Esophagus squamous epithelium (tissue), 5 donors: ENCODE data around the gene NRDE2. TPM values are rescaled to one million over a fixed set of nuclear protein-coding genes. Genes with fewer than 3 reads are reported as not detected.

Experiments
- DNase-seq: peaks from one replicate; lab custom pipeline; 2025; lab: John Stamatoyannopoulos, UW
- H3K27ac ChIP-seq, 4 donors: fragments of 200-600 bp; sonication (generic); one replicate each; pipeline ENCODE4 v1.5.1; 2016 to 2019; ENCODE audit warnings: mild to moderate bottlenecking in 1 of 4
- H3K27me3 ChIP-seq, 4 donors: fragments of 200-600 bp; sonication (generic); 1 replicate in 3 of 4; 2 replicates in 1 of 4; pipeline versions ENCODE4 v1.5.1 to v1.6.0; 2017 to 2021; ENCODE audit warnings: antibody characterized with exemption in 1 of 4
- H3K36me3 ChIP-seq, 3 donors: fragments of 200-600 bp; sonication (generic); one replicate each; pipeline ENCODE4 v1.5.1; 2016 to 2019
- H3K4me1 ChIP-seq, 3 donors: fragments of 200-600 bp; sonication (generic); one replicate each; pipeline ENCODE4 v1.5.1; 2017 to 2019
- H3K4me3 ChIP-seq, 4 donors: fragments of 200-600 bp; sonication (generic); 1 replicate in 3 of 4; 2 replicates in 1 of 4; pipeline ENCODE4 v1.5.1; 2016 to 2019; ENCODE audit warnings: mild to moderate bottlenecking in 2 of 4, moderate library complexity in 1 of 4
- H3K9me3 ChIP-seq, 3 donors: fragments of 200-600 bp; sonication (generic); one replicate each; pipeline ENCODE4 v1.5.1; 2016 to 2019
- CTCF ChIP-seq, 6 experiments: fragments of 450-650 bp in 4 of 6; fragments of 200-600 bp in 2 of 6; sonication (generic) in 2 of 6; IDR thresholded peaks; one replicate each; pipeline ENCODE4 v1.5.1; 2016 to 2019; ENCODE audit warnings: antibody characterized with exemption in 6 of 6, mild to moderate bottlenecking in 4 of 6, moderate library complexity in 4 of 6
- POLR2A ChIP-seq, 4 donors: fragments of 450-650 bp; IDR thresholded peaks; one replicate each; pipeline ENCODE4 v1.6.1; 2017; ENCODE audit warnings: antibody characterized with exemption in 4 of 4, mild to moderate bottlenecking in 4 of 4, moderate library complexity in 3 of 4
- WGBS, 2 donors: methylation state at CpG; one replicate each; pipeline ENCODE4 v1.1.5; 2018; 5-methylcytosine and 5-hydroxymethylcytosine counted together
- intact Hi-C: fragments of 100-400 bp; cut with DNase I; formaldehyde crosslinking; loops from one replicate; pipeline ENCODE4 v1.15.0; 2022
- total RNA-seq, 4 donors: library from RNA; depleted of rRNA; stranded (reverse); fragments of >200 nt; gene quantifications; one replicate each; pipeline ENCODE4 v1.1.0, GENCODE V29; 2016
- donor health status: DM: yes; HTN: yes; CAD: no.

NRDE2 gene
- total RNA-seq, 4 donors from 2014 or later, result 9.6 to 13.4 (median 10.3) TPM

GRCh38 chr14:90277581-90278198, 54.1 kb downstream of the NRDE2 start:
- DNase-seq, result no peak
- peaks cover 9 to 95% (median 10%) of the 10 kb centered on the region in 3 donors for H3K36me3 ChIP-seq
- no peak overlapping the region for H3K4me3 ChIP-seq

GRCh38 chr14:90276646-90277367, 54.9 kb downstream of the NRDE2 start:
- no peaks in the 10 kb centered on the region for H3K9me3 ChIP-seq
- no peaks in the 10 kb centered on the region for H3K27me3 ChIP-seq
- intact Hi-C loops, result no loop called here
- WGBS, 2 donors, result 70 to 82% methylated on average over 2 to 5 of the region's 18 CpGs
- no peak overlapping the region for H3K4me3 ChIP-seq
- TF ChIP-seq CTCF (IDR thresholded peaks at IDR 0.05), result no peak
- TF ChIP-seq POLR2A (IDR thresholded peaks at IDR 0.05), result no peak
- peaks cover 0 to 22% (median 13%) of the 10 kb centered on the region in 3 donors for H3K4me1 ChIP-seq
- no peak overlapping the region for H3K27ac ChIP-seq
- DNase-seq, result no peak
- peaks cover 9 to 95% (median 13%) of the 10 kb centered on the region in 3 donors for H3K36me3 ChIP-seq

More at GRCh38 chr14:90277581-90278198, 54.1 kb downstream of the NRDE2 start:
- no peaks in the 10 kb centered on the region for H3K27me3 ChIP-seq
- H3K4me1 ChIP-seq, result peaks cover 0 to 22% (median 13%) of the 10 kb centered on the region in 3 donors
- 88 to 91% methylated on average over 13 to 19 of the region's 24 CpGs for WGBS, 2 donors
- TF ChIP-seq POLR2A (IDR thresholded peaks at IDR 0.05) (no peak), CTCF (IDR thresholded peaks at IDR 0.05) (no peak)
- H3K27ac ChIP-seq, result no peak overlapping the region
- H3K9me3 ChIP-seq, result no peaks in the 10 kb centered on the region
- intact Hi-C loops, result no loop called here

- peaks cover 0 to 22% (median 13%) of the 10 kb centered on the region in 3 donors for H3K4me1 ChIP-seq
- H3K27me3 ChIP-seq, result no peaks in the 10 kb centered on the region
- no peak overlapping the region for H3K4me3 ChIP-seq
- peaks cover 9 to 95% (median 22%) of the 10 kb centered on the region in 3 donors for H3K36me3 ChIP-seq
- no peak for DNase-seq
- WGBS, 2 donors, result 59 to 82% methylated on average over 7 to 8 of the region's 8 CpGs
- intact Hi-C loops, result no loop called here
- no peaks in the 10 kb centered on the region for H3K9me3 ChIP-seq
- TF ChIP-seq POLR2A (IDR thresholded peaks at IDR 0.05) (no peak), CTCF (IDR thresholded peaks at IDR 0.05) (no peak)
- H3K27ac ChIP-seq, result peak overlapping the region in 3 of 4 donors; percentile 20 to 61 (median 55)
Observed at GRCh38 chr14:90275820-90276219, 55.9 kb downstream of the NRDE2 start.

- H3K4me1 ChIP-seq, result peaks cover 0 to 22% (median 13%) of the 10 kb centered on the region in 3 donors
- no peaks in the 10 kb centered on the region for H3K9me3 ChIP-seq
- no peak for DNase-seq
- peak overlapping the region in 3 of 4 donors; percentile 20 to 61 (median 55) for H3K27ac ChIP-seq
- intact Hi-C loops, result no loop called here
- H3K27me3 ChIP-seq, result no peaks in the 10 kb centered on the region
- TF ChIP-seq CTCF (IDR thresholded peaks at IDR 0.05) (no peak), POLR2A (IDR thresholded peaks at IDR 0.05) (no peak)
- H3K4me3 ChIP-seq, result no peak overlapping the region
- peaks cover 9 to 95% (median 25%) of the 10 kb centered on the region in 3 donors for H3K36me3 ChIP-seq
- WGBS, 2 donors, result 48 to 76% methylated on average over 4 to 7 of the region's 9 CpGs
Observed at GRCh38 chr14:90275458-90275814, 56.3 kb downstream of the NRDE2 start.
